HL-60 (cell line): ENCODE measurements around the gene MPPED1.

Experiments used
- CTCF ChIP-seq: IDR thresholded peaks from one replicate; pipeline ENCODE4 v1.5.1; 2011; ENCODE audit warnings: low read length, control low read depth, inconsistent platforms; ENCODE audit not compliant: insufficient read depth
- GABPA ChIP-seq: IDR thresholded peaks from 2 replicates; pipeline ENCODE4 v1.6.1; 2012; ENCODE audit warnings: low read depth
- REST ChIP-seq: IDR thresholded peaks from 2 replicates; pipeline ENCODE4 v1.6.1; 2012; ENCODE audit warnings: low read depth; ENCODE audit not compliant: insufficient replicate concordance

- TF ChIP-seq CTCF: no peak
- TF ChIP-seq GABPA: no peak
- no peak for TF ChIP-seq REST
Observed at GRCh38 chr22:43442386-43443151, 30.8 kb downstream of the MPPED1 start.
